HEK293 (cell line): ENCODE data around the gene PITPNM3.
A peak's percentile ranks its signal among the peaks of the same experiment; 100 is the strongest.

ENCODE experiments used
- CTCF ChIA-PET: fragments of 350-600 bp; formaldehyde crosslinking; extraction: SDS; loops from one replicate; lab custom pipeline; 2021; ENCODE audit warnings: antibody characterized with exemption; lab: Yijun Ruan, JAX
- POLR2A ChIA-PET: fragments of 300-600 bp; formaldehyde crosslinking; extraction: SDS; loops from one replicate; lab custom pipeline; 2020; ENCODE audit warnings: antibody characterized with exemption, inconsistent platforms; lab: Yijun Ruan, JAX
- H3K27ac ChIP-seq: fragments of 200-500 bp; sonication (Bioruptor generic); 2 replicates; pipeline ENCODE4 v1.5.1; 2014; ENCODE audit warnings: low read depth, low read length, control low read depth, inconsistent platforms; ENCODE audit errors: extremely low read depth
- H3K36me3 ChIP-seq, 2 experiments: fragments of 200-500 bp in 1 of 2; sonication (Bioruptor generic) in 1 of 2; 1 replicate in 1 of 2; 2 replicates in 1 of 2; pipeline ENCODE4 v1.5.1; 2014 to 2017; ENCODE audit warnings: inconsistent platforms in 2 of 2, low read length in 2 of 2; ENCODE audit not compliant: control insufficient read depth in 2 of 2, insufficient read depth in 1 of 2
- H3K4me1 ChIP-seq: fragments of 200-500 bp; sonication (Bioruptor generic); 2 replicates; pipeline ENCODE4 v1.5.1; 2014; ENCODE audit warnings: mild to moderate bottlenecking, low read length, inconsistent platforms; ENCODE audit not compliant: control insufficient read depth, insufficient read depth
- H3K4me3 ChIP-seq: 2 replicates; pipeline ENCODE4 v1.5.1; 2011; ENCODE audit warnings: low read depth, mild to moderate bottlenecking, control low read depth, low read length, moderate library complexity
- H3K9me3 ChIP-seq: fragments of 200-500 bp; sonication (Bioruptor generic); 2 replicates; pipeline ENCODE4 v1.5.1; 2014; ENCODE audit warnings: low read depth, low read length, inconsistent platforms; ENCODE audit not compliant: control insufficient read depth, insufficient read depth
- GLIS1 ChIP-seq: fragments of 450-650 bp; formaldehyde crosslinking; IDR thresholded peaks from 2 replicates; pipeline ENCODE4 v1.5.1; 2016; ENCODE audit warnings: missing biosample characterization, missing genetic modification characterization
- OVOL3 ChIP-seq: fragments of 450-650 bp; formaldehyde crosslinking; IDR thresholded peaks from 2 replicates; pipeline ENCODE4 v1.5.1; 2016; ENCODE audit warnings: missing biosample characterization, missing genetic modification characterization
- ZNF146 ChIP-seq: fragments of 450-650 bp; formaldehyde crosslinking; IDR thresholded peaks from 2 replicates; pipeline ENCODE4 v1.5.1; 2016; ENCODE audit warnings: missing biosample characterization, missing genetic modification characterization
- ZNF311 ChIP-seq: fragments of 450-650 bp; formaldehyde crosslinking; IDR thresholded peaks from 2 replicates; pipeline ENCODE4 v1.5.1; 2017; ENCODE audit warnings: missing biosample characterization, missing genetic modification characterization, borderline replicate concordance
- ZNF366 ChIP-seq: fragments of 450-650 bp; formaldehyde crosslinking; conservative IDR thresholded peaks from 2 replicates; pipeline ENCODE4 v1.5.1; 2016; ENCODE audit warnings: missing biosample characterization, missing genetic modification characterization
- ZNF548 ChIP-seq: fragments of 450-650 bp; formaldehyde crosslinking; IDR thresholded peaks from 2 replicates; pipeline ENCODE4 v1.5.1; 2016; ENCODE audit warnings: missing biosample characterization, missing genetic modification characterization
- ZNF560 ChIP-seq: fragments of 450-650 bp; formaldehyde crosslinking; IDR thresholded peaks from 2 replicates; pipeline ENCODE4 v1.5.1; 2017; ENCODE audit warnings: missing biosample characterization, missing genetic modification characterization, borderline replicate concordance
- ZNF623 ChIP-seq: fragments of 450-650 bp; formaldehyde crosslinking; IDR thresholded peaks from 2 replicates; pipeline ENCODE4 v1.5.1; 2016; ENCODE audit warnings: missing biosample characterization, missing genetic modification characterization
- ZNF701 ChIP-seq: fragments of 450-650 bp; formaldehyde crosslinking; IDR thresholded peaks from 2 replicates; pipeline ENCODE4 v1.5.1; 2016; ENCODE audit warnings: missing biosample characterization, missing genetic modification characterization
- TF ChIP-seq, protein P1 (sequence below): fragments of 450-650 bp; formaldehyde crosslinking; IDR thresholded peaks from 2 replicates; pipeline ENCODE4 v1.5.1; 2016; ENCODE audit warnings: missing biosample characterization, missing genetic modification characterization, borderline replicate concordance
- TF ChIP-seq, protein P2 (sequence below): fragments of 450-650 bp; formaldehyde crosslinking; conservative IDR thresholded peaks from 2 replicates; pipeline ENCODE4 v1.5.1; 2016; ENCODE audit warnings: low read depth, missing biosample characterization, missing genetic modification characterization
- TF ChIP-seq, protein P3 (sequence below): fragments of 450-650 bp; formaldehyde crosslinking; IDR thresholded peaks from 2 replicates; pipeline ENCODE4 v1.5.1; 2016; ENCODE audit warnings: missing biosample characterization, missing genetic modification characterization, borderline replicate concordance
- TF ChIP-seq, protein P4 (sequence below): fragments of 450-650 bp; formaldehyde crosslinking; IDR thresholded peaks from 2 replicates; pipeline ENCODE4 v1.5.1; 2016; ENCODE audit warnings: missing biosample characterization, missing genetic modification characterization
- TF ChIP-seq, protein P5 (sequence below): IDR thresholded peaks from 2 replicates; pipeline ENCODE4 v1.6.1; 2011; ENCODE audit warnings: mild to moderate bottlenecking, low read depth, low read length, borderline replicate concordance

PITPNM3 gene

GRCh38 chr17:6425407-6425806, 130.9 kb downstream of the PITPNM3 start (continued):
- no peak for TF ChIP-seq ZNF146 (tag by site-specific recombination)
- TF ChIP-seq, protein P1, sequence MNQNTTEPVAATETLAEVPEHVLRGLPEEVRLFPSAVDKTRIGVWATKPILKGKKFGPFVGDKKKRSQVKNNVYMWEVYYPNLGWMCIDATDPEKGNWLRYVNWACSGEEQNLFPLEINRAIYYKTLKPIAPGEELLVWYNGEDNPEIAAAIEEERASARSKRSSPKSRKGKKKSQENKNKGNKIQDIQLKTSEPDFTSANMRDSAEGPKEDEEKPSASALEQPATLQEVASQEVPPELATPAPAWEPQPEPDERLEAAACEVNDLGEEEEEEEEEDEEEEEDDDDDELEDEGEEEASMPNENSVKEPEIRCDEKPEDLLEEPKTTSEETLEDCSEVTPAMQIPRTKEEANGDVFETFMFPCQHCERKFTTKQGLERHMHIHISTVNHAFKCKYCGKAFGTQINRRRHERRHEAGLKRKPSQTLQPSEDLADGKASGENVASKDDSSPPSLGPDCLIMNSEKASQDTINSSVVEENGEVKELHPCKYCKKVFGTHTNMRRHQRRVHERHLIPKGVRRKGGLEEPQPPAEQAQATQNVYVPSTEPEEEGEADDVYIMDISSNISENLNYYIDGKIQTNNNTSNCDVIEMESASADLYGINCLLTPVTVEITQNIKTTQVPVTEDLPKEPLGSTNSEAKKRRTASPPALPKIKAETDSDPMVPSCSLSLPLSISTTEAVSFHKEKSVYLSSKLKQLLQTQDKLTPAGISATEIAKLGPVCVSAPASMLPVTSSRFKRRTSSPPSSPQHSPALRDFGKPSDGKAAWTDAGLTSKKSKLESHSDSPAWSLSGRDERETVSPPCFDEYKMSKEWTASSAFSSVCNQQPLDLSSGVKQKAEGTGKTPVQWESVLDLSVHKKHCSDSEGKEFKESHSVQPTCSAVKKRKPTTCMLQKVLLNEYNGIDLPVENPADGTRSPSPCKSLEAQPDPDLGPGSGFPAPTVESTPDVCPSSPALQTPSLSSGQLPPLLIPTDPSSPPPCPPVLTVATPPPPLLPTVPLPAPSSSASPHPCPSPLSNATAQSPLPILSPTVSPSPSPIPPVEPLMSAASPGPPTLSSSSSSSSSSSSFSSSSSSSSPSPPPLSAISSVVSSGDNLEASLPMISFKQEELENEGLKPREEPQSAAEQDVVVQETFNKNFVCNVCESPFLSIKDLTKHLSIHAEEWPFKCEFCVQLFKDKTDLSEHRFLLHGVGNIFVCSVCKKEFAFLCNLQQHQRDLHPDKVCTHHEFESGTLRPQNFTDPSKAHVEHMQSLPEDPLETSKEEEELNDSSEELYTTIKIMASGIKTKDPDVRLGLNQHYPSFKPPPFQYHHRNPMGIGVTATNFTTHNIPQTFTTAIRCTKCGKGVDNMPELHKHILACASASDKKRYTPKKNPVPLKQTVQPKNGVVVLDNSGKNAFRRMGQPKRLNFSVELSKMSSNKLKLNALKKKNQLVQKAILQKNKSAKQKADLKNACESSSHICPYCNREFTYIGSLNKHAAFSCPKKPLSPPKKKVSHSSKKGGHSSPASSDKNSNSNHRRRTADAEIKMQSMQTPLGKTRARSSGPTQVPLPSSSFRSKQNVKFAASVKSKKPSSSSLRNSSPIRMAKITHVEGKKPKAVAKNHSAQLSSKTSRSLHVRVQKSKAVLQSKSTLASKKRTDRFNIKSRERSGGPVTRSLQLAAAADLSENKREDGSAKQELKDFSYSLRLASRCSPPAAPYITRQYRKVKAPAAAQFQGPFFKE (tag by site-specific recombination), result no peak
- TF ChIP-seq ZNF623 (tag by site-specific recombination), result no peak
- peak; percentile 73 for TF ChIP-seq GLIS1 (tag by site-specific recombination)
- no peak for TF ChIP-seq ZNF311 (tag by site-specific recombination)

DNA sequence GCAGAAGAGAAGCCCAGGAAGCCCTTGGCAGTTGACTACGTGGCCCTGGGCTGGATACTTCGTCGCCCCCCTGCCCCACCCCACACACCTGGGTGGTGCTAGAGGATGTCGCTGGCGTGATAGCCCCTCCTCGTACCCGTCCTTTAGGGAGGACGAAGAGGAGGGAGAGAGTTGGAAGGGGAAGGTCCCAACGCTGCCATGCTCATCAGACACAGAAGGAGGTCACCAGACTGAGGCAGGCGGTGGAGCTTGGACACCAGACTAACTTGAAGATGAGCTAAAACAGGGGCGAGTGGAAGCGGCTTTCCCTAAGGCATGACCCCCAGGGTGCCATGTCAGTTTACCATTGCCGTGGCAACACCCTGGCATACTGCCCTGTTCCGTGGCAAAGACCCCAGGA, 132.4 kb downstream of the PITPNM3 start:
- Histone ChIP-seq H3K36me3 (no peaks in the 10 kb centered on the region), H3K4me3 (no peak overlapping the region), H3K4me1 (no peaks in the 10 kb centered on the region), H3K9me3 (no peaks in the 10 kb centered on the region), H3K27ac (no peak overlapping the region)
- no peak for TF ChIP-seq OVOL3 (tag by site-specific recombination)
- no peak for TF ChIP-seq ZNF560 (tag by site-specific recombination)
- ChIA-PET POLR2A (no interaction called here), CTCF (interaction anchor here (0.6 to 2.6 kb wide), 9 partner anchors 11 to 835 kb away, joined by 3 to 15 read pairs (median 4); partner anchors contain the start of gene AIPL1)

DNA sequence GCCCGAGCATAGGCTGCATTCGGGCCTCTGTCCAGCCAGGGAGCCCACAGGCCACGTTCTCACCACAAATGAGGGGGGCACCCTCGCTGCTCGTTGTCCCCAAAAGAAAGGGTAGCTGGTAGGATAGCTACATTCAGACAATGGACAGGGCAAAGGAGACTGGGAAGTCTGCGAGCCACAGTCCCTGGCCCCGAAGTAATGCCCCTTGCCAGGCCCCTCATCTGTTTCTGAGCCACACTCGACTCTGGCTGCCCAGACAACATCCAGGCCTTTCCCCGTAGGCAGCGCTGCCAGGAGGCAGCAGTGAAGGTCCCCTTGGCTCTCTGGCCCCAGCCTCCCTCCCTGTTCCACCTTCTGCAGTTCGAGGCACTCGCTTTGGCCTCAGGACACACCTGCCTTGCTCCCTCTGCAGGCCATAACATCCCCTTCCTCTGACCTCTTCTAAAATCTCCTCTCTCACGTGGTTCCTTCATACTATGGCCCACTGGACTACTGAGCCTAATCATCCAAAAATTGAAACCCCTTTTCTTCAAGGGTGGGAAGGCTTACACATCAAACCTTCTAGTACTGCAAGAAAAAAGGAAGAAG, 133.6 kb downstream of the PITPNM3 start:
- Histone ChIP-seq H3K36me3 (no peaks in the 10 kb centered on the region), H3K4me3 (no peak overlapping the region), H3K27ac (no peak overlapping the region), H3K9me3 (no peaks in the 10 kb centered on the region), H3K4me1 (no peaks in the 10 kb centered on the region)
- ChIA-PET POLR2A (no interaction called here), CTCF (interaction anchor here (0.5 to 4.0 kb wide), 13 partner anchors 13 to 952 kb away, joined by 3 to 28 read pairs (median 3); no protein-coding TSS in a partner anchor)
- TF ChIP-seq ZNF701 (tag by site-specific recombination) (no peak), ZNF560 (tag by site-specific recombination) (no peak), ZNF623 (tag by site-specific recombination) (no peak), ZNF548 (tag by site-specific recombination) (no peak), ZNF366 (tag by site-specific recombination) (no peak)
- TF ChIP-seq, protein P2, sequence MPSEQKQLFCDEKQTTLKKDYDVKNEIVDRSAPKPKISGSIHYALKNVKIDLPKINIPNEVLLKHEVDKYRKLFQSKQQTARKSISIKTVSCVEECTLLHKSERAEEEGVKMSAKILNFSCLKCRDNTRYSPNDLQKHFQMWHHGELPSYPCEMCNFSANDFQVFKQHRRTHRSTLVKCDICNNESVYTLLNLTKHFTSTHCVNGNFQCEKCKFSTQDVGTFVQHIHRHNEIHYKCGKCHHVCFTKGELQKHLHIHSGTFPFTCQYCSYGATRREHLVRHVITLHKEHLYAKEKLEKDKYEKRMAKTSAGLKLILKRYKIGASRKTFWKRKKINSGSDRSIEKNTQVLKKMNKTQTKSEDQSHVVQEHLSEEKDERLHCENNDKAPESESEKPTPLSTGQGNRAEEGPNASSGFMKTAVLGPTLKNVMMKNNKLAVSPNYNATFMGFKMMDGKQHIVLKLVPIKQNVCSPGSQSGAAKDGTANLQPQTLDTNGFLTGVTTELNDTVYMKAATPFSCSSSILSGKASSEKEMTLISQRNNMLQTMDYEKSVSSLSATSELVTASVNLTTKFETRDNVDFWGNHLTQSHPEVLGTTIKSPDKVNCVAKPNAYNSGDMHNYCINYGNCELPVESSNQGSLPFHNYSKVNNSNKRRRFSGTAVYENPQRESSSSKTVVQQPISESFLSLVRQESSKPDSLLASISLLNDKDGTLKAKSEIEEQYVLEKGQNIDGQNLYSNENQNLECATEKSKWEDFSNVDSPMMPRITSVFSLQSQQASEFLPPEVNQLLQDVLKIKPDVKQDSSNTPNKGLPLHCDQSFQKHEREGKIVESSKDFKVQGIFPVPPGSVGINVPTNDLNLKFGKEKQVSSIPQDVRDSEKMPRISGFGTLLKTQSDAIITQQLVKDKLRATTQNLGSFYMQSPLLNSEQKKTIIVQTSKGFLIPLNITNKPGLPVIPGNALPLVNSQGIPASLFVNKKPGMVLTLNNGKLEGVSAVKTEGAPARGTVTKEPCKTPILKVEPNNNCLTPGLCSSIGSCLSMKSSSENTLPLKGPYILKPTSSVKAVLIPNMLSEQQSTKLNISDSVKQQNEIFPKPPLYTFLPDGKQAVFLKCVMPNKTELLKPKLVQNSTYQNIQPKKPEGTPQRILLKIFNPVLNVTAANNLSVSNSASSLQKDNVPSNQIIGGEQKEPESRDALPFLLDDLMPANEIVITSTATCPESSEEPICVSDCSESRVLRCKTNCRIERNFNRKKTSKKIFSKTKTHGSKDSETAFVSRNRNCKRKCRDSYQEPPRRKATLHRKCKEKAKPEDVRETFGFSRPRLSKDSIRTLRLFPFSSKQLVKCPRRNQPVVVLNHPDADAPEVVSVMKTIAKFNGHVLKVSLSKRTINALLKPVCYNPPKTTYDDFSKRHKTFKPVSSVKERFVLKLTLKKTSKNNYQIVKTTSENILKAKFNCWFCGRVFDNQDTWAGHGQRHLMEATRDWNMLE (tag by site-specific recombination), result no peak
- TF ChIP-seq, protein P3, sequence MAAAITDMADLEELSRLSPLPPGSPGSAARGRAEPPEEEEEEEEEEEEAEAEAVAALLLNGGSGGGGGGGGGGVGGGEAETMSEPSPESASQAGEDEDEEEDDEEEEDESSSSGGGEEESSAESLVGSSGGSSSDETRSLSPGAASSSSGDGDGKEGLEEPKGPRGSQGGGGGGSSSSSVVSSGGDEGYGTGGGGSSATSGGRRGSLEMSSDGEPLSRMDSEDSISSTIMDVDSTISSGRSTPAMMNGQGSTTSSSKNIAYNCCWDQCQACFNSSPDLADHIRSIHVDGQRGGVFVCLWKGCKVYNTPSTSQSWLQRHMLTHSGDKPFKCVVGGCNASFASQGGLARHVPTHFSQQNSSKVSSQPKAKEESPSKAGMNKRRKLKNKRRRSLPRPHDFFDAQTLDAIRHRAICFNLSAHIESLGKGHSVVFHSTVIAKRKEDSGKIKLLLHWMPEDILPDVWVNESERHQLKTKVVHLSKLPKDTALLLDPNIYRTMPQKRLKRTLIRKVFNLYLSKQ (tag by site-specific recombination), result no peak
- TF ChIP-seq, protein P4, sequence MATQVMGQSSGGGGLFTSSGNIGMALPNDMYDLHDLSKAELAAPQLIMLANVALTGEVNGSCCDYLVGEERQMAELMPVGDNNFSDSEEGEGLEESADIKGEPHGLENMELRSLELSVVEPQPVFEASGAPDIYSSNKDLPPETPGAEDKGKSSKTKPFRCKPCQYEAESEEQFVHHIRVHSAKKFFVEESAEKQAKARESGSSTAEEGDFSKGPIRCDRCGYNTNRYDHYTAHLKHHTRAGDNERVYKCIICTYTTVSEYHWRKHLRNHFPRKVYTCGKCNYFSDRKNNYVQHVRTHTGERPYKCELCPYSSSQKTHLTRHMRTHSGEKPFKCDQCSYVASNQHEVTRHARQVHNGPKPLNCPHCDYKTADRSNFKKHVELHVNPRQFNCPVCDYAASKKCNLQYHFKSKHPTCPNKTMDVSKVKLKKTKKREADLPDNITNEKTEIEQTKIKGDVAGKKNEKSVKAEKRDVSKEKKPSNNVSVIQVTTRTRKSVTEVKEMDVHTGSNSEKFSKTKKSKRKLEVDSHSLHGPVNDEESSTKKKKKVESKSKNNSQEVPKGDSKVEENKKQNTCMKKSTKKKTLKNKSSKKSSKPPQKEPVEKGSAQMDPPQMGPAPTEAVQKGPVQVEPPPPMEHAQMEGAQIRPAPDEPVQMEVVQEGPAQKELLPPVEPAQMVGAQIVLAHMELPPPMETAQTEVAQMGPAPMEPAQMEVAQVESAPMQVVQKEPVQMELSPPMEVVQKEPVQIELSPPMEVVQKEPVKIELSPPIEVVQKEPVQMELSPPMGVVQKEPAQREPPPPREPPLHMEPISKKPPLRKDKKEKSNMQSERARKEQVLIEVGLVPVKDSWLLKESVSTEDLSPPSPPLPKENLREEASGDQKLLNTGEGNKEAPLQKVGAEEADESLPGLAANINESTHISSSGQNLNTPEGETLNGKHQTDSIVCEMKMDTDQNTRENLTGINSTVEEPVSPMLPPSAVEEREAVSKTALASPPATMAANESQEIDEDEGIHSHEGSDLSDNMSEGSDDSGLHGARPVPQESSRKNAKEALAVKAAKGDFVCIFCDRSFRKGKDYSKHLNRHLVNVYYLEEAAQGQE (tag by site-specific recombination), result no peak
- TF ChIP-seq, protein P5, sequence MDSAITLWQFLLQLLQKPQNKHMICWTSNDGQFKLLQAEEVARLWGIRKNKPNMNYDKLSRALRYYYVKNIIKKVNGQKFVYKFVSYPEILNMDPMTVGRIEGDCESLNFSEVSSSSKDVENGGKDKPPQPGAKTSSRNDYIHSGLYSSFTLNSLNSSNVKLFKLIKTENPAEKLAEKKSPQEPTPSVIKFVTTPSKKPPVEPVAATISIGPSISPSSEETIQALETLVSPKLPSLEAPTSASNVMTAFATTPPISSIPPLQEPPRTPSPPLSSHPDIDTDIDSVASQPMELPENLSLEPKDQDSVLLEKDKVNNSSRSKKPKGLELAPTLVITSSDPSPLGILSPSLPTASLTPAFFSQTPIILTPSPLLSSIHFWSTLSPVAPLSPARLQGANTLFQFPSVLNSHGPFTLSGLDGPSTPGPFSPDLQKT, result no peak
